HG02973 (cell line): Measurements from ENCODE around the gene TSSC4.
"Not testable (repeated sequence)": the region's sequence is repeated elsewhere in the genome, so short reads cannot be mapped to it uniquely, and the experiment has no call there.

ENCODE experiments used
- ATAC-seq: cut with Tn5 transposase; IDR thresholded peaks from one replicate; pipeline ENCODE4 v1.9.1; 2021; ENCODE audit warnings: moderate library complexity; ENCODE audit not compliant: unreplicated experiment

The TSSC4 gene

DNA sequence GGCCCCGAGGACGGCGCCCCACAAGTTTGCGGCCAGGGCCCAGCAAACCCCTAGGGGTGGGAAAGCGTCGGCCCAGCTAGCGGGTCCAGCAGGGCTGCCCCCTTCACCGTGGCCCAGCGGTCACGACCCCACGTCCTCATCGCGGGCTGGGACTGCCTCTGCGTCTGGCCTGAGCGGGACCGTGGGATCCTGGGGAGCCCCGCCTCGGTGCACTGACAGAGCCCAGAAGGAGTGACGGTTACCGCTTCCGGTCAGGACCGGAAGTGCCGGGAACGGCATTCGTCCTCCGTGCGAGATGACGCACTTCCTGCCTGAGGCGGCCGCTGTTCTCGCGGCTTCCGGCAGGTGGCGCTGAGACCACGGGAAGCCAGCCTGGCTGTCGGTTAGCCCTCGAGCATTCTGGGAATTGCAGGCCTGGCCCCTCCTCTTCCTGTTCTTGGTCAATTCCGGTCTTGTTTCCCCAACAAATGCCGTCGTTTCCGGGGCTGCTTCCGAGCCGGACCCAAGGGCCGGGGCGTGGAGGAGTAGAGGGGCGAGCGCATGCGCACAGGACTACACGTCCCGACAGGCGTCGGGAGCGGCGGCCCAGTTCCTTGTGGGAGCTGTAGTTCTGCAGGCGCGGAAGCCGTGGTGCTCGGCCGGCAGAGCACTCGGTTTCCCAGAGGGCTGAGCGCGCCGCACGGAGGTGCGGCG, at the start of gene TSSC4:
Gene TSSC4, plus strand, starts transcription at position 682 of the 693 bp plus-strand sequence. CDS start 1,884 bp downstream, outside the sequence.
- peak; percentile 75 for ATAC-seq

DNA sequence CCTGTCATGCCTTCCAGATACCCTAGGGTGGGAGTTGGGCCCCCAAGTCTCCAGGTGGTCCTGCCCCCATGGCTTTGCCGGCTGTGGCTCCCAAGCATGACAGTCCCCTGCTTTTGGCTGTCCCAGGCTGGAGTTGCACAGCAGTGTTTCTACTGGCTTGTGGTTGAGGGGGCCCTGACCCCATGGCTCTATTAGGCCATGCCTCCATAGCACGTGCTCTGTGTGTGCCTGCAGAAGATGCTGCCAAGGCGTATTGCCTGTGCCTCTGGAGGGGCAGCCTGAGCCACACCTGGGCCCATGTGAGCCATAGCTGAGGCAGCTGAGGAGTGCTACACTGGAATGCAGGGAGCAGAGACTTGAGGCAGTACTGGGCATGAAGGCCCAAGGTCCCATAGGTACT, 48.8 kb upstream of the TSSC4 start:
- ATAC-seq = no peak

DNA sequence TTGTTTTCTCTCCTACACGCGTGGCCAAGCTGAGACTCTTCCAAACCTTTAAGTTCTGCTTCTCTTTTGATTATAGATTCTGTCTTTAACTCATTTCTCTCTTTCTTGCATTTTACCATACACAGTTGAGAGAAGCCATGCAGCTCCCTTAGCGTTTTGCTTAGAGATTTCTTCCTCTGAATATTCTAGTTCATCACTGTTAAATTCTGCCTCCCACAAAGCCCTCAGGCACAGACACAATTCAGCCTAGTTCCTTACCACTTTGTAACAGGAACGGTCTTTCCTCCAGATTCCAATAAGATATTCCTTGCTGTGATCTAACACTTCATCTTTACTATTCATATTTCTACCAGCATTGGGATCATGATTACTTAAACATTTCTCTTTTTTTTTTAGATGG, 48.1 kb upstream of the TSSC4 start:
- ATAC-seq = no peak

DNA sequence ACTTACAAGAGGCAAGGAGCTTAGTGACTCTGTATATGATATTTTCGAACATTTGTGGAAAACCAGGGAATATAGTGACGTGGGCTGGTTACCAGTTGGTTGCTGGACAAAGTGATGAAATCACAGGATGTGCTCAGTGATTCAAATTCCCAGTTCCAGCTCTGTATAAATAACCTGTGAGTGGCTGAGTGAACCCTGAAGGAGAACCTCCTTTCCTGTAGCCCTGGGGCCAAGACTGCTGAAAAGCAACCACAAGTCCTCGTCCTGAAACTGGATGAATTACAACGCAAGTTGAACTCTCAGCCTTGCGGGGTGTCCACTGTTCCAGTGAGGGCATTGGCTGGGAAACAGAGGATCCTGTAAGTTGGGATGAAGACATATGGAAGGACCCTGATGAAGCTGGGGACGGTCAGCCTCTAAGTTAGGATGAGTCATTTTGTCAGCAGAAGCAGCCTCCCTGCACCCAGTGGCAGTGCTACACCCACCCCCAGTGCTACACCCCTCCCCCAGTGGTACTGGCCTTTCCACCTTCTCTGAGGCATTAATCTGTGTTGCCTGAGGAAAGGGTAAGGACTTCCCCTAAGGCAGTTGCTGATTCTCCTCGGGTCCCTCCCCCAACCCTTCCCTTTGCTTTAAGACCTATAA, 45.4 kb upstream of the TSSC4 start:
- no peak for ATAC-seq

DNA sequence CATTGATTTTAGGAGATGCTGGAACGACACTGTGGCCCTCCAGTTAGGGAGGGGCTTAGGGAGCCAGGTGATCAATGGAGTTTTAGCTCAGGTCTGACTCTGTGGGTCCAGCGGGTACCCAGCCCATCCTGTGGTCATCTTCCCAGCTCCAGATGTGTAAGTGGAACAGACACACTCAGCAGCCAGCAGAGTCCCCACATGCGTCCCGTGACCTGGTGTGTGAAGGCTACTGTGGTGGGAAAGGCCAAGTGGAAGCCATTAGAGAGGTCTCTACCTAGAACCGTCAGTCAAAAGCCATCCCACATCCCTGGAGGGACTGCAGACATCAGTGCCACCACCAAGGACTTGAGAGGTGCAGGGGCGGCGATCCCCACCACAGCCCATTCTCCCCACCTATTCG, 43.3 kb upstream of the TSSC4 start:
- ATAC-seq = no peak

DNA sequence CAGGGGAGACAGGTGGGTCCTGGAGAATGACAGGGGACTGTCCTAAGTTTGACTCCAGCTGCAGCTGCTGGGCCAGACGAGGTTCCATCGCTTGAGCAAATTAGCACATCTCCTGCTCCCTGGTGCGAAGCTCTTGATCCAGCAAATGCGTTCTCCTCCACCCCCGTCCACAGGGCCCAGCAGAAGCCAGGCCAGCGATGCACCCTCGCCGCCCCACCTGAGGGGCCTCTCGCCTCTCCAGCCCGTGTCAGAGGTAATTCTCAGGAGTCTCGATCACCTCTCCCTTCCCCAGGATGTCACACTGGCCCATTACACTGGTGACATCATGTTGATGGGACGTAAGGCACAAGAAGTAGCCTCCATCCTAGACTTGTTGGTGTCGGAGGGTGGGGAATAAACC, 42.9 kb upstream of the TSSC4 start:
- not testable (repeated sequence) for ATAC-seq

DNA sequence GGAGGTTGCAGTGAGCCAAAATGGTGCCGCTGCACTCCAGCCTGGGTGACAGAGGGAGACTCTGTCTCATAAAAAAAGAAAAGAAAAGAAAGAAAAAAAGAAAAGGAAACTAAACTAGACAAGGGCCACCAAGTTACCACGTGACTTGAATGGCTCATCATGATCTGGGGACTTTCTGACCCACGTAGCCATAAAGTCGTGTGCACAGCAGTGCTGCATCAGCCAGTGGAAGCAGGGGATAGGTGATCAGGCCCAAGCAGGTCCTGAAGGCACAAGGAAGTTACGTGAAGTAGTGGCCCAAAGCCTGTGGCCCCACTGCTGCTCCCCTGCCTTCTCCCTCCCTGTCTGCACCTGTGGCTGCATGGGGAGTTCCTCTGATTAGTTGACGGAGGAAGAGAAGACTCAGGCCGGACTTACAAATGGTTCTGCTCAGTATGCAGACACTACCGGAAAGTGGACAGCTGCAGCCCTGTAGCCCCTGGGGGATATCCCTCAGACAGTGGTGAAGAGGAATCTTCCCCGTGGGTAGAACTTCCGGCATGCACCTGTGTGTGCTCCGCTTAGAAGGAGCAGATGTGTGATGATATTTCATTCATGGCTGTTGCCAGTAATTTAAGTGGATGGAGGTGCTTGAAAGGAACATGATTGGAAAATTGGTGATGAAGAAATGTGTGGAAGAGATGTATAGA, 41.7 kb upstream of the TSSC4 start:
- no peak for ATAC-seq

DNA sequence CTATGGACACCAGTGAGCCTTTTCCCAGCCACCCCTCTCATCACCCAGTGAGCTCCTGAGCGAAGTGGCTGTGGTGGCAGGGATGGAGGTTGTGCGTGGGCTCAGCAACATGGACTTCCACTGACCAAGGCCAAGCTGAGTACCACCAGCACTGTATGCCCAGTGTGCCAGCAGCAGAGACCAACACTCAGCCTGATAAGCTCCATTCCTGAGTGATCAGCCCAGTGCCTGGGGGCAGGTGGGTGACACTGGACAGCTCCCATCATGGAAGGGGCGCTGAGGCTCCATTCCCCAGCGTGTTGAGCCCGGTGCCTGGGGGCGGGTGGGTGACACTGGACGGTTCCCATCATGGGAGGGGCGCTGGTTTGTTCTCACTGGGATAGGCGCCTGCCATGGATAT, 41.0 kb upstream of the TSSC4 start:
- no peak for ATAC-seq

DNA sequence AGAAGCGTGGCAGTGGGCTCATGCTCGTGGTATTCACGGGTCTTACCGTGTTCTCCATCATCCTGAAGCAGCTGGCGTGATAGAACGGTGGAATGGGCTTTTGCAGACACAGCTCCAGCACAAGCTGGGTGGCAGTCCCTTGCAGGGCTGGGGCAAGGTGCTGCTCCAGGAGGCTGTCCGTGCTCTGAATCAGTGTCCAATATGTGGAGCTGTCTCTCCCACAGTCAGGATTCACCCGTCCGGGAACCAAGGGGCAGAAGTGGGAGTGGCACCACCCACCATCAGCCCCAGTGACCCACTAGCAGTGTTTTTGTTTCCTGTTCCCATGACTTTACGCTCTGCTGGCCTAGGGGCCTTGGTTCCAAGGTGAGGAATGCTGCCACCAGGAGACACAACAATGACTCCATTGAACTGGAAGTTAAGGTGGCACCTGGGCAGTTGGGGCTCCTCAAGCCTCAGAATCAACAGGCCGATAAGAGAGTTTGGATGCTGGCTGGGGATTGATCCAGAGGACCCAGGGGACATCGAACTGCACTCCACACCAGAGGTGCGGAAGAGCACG, 40.4 kb upstream of the TSSC4 start:
- no peak for ATAC-seq

DNA sequence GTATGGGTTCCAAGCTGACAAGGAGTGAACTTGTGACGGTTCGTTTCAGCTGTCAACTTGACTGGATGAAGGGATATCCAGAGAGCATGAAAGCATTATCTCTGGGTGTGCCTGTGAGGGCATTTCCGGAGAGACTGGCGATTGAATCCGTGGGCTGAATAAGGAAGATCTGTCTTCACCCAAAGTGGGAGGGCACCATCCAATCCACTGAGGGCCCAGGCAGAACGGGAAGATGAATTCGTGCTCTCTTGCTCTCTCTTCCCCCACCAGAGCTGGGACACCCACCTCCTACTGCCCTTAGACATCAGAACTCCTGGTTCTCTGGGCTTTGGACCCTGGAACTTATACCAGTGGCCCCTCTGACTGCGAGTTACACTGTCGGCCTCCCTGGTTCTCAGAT, 39.0 kb upstream of the TSSC4 start:
- no peak for ATAC-seq

DNA sequence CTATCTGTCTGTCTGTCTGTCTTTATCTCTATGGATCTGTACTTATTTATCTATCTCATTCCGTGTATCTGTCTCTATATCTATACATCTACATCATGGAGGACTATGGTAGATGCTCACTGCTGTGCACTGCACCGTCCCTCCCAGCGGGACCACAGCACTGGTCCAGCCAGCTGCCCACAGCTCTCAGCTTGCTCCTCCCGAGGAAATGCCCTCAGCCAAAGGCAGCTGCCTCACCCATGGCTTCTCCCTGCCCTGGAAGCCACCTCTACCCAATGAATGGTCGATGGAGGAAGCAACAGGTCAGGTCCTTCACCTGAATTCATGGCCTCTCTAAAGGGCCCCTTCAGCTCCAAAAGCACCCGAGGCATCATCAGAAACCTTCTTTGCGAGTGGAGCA, 38.1 kb upstream of the TSSC4 start:
- no peak for ATAC-seq

DNA sequence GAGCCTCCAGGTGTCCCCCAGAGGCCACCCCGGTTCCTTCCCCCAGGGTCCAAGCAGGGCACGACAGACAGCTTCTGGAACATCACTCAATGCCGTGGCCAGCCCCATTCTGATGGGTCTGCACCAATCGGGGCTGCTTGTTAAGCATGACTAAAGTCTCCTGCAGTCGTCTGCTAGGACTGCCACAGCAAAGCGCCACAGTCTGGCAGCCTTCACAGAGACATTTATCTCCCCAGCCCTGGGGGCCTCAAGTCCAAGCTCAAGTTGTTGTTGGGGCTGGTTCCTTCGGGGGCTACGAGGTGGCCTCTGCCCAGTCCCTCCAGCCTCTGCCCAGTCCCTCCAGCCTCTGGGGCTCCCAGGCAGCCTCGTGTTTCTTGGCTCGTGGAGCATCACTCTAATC, 37.4 kb upstream of the TSSC4 start:
- no peak for ATAC-seq

DNA sequence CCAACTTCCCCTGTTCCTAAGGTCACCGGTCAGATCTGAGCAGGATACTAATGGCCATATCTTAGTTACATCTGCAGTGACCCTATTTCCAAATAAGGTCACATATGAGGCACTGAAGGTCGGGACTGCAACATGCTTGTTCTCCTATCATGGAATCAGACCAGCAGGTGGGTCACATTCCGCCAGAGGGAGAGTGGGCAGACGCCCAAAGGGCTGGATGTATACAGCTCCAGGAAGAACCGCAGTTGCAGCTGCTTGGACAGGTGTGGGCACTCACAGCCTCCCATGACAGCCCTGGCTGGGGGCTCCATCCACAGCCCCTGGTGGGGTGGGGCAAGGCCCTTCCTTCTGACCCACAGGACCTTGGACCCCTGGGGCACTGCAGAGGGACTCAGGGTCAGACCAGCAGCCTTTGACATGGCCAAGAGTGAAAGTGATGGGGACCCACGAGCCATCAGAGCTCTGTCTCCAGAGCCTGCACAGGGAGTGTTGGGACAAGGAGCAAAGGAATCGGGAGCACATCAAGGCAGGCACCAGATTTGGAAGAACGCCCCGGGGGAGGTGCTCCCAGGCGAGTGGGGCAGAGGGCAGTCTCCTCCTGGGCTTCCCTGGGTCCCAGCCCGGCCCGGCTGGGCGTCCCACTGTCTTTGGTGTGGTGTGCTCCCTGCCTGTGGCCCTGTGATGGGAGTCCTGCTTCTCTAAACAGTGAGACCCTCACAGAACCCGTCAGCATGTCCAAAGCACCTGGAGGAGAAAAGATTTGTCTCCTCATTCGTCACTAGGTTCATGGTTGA, 36.8 kb upstream of the TSSC4 start:
- no peak for ATAC-seq

DNA sequence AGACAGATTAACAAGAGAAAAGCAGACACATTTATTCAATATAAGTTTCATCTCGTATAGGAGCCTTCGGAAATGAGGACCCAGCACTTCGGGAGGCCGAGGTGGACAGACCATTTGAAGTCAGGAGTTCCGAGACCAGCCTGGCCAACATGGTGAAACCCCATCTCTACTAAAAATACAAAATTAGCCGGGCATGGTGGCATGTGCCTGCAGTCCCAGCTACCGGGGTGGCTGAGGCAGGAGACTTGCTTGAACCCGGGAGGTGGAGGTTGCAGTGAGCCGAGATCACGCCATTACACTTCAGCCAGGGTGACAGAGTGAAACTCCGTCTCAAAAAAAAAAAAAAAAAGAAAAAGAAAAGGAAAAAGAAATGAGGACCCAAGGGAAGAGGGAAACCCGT, 36.2 kb upstream of the TSSC4 start:
- not testable (repeated sequence) for ATAC-seq

DNA sequence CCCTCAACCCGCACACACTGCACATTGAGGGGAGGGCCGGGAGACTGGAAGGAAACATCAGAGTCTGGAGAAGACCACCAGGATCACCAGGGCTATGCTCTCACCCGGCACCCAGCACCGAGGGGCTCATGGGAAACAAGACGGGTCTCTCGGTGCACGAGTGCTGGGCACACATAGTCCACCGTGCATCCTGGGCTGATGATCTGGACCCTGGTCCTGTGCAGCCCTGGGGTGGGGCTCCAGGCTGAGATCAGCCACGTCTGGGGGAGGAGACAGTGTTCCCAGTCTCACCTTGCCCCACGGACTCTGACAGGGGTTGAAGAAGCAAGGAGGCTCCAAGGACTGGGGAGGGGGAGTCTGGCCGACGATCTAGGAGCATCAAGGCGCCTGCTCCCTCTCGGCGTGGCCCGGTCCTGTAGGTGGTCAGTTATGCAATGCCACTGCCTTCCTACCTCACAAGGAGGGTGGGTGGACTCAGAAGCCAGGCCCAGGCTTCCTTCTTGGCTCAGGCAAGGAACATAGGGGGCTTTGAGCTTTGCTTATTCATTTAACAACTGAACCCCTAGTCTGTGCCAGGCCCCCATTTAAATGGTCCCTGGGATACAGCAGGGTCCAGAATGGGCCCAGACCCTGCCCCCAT, 34.9 kb upstream of the TSSC4 start:
- ATAC-seq = no peak

DNA sequence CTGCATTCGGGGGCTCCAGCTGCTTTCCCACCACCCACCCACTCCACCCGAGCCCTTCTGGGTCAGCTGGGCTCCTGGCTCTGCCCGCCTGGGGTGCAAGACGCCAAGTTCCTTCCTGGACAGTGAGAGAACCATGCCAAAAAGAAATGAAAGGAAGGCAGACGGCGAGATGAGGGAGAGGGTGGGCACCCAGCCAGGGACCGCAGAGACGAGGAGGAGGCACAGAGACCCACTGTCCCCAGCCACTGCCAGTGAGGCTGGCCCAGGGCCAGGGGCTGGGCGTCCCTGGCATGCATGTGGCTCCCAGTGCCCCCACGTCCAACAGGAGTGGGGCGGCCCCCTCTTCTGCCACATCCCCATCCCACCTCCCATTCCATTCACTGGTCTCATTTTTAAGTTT, 34.3 kb upstream of the TSSC4 start:
- ATAC-seq = no peak

DNA sequence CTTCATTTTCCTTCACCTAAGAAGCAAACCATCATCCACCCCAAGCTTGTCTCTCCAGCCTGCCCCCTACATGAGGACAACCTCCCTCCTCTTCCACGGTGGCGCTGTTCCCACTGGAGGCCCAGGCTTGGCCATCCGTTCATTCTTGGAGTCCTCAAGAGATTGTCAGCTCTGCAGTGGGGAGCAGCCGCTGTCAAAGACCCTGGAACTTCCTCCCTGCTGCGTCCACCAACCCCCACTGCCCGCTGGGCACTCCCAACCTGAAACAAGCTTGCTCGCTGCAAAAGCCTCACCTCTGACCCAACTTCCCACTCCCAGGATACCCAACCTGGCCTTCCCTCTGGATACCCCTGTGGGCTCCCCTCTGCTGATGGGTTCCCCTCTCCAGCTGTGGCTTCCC, 33.8 kb upstream of the TSSC4 start:
- ATAC-seq = no peak

DNA sequence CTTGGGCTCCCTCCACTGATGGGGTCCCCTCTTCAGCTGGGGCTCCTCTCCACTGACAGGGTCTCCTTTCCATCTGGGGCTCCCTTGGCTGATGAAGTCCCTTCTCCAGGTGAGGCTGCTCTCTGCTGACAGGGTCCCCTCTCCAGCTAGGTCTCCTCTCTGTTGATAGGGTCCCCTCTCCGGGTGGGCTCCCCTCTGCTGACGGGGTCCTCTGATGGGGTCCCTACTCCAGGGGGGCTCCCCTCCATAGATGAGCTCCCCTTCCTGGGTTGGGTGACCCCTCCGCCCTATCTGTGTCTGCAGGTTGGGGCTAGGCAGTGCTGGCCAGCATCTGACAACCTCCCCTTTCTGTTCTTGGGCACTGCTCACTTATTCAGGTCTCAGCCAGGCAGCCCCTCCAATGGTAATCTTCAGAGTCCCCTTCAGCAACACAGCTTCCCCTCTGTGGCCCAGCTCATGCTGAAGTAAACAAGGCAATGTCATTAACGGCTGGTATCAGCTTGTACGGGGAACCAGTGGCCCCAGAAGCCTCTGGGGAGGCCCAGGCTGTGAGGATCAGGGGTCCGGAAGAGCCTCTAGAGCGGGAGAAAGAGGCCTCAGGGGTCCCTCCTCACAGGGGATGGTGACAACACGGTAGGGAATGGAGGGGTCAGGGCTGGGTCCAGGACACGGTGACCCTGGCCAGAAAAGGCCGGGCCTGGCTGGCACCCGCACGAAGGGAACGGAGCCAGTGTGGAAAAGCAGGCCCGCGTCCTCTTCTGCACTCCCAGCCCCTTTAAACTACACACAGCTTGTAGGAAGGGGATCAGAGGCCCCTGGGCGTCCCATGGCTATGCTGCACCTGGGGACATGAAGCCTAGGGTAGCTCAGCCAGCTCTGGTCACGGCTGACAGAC, 33.0 kb upstream of the TSSC4 start:
- ATAC-seq = no peak

DNA sequence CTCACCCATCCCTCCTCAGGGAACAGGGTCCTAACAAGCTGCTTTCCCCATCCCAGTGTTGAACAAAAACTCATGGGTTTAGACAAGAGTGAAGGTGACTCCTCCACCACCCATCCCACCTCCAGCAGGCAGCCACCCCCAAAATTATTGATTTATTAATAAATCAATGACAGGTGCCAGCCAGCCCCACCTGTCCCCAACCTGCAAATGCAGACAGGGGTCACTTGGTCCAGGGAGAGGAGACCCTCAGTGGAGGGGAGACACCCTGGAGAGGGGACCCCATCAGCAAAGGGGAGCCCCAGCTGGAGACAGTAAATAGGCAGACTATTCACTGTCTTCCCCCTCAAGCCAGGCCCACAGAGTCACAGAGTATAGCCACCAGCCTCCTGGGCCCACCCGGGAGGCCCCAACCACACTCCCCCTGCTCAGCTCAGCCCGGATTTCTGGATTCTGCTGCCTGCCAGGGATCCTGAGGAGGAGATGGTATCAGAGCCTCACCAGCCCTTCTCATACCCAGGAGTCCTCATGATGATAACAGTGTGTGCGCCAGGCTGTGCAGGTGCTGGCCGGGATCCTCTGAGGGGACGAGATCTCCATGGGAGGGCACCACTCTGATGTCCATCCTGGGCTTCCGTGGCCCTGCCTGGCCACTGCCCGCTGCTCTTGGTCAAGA, 32.2 kb upstream of the TSSC4 start:
- no peak for ATAC-seq
